Measurements from ENCODE around the gene SBK1. TPM values are rescaled to one million over a fixed set of nuclear protein-coding genes. Genes with fewer than 3 reads are reported as not detected.

The SBK1 gene
- total and polyA plus RNA-seq, 2 donors = 0.16 to 0.21 TPM

- H3K4me3 ChIP-seq (ENCODE audit: low read depth, low read length) = no peak overlapping the region
- no peak for DNase-seq (ENCODE audit: extremely low spot score)
- H3K36me3 ChIP-seq (ENCODE audit: insufficient read depth) = no peaks in the 10 kb centered on the region
- no peak overlapping the region for H3K27ac ChIP-seq (ENCODE audit: low read depth)
- 80% methylated on average over 10 of the region's 10 CpGs for WGBS
- H3K4me1 ChIP-seq (ENCODE audit: insufficient read depth) = peaks cover 2% of the 10 kb centered on the region
These were observed 2.1 kb upstream of the SBK1 start for GRCh38 chr16:28289939-28290858.

- Histone ChIP-seq H3K4me3 (ENCODE audit: low read depth, low read length) (no peak overlapping the region), H3K27ac (ENCODE audit: low read depth) (no peak overlapping the region), H3K36me3 (ENCODE audit: insufficient read depth) (no peaks in the 10 kb centered on the region), H3K4me1 (ENCODE audit: insufficient read depth) (peaks cover 2% of the 10 kb centered on the region)
- WGBS = 57% methylated on average over 11 of the region's 11 CpGs
- DNase-seq (ENCODE audit: extremely low spot score) = no peak
These were observed 1.5 kb upstream of the SBK1 start for GRCh38 chr16:28290859-28291254.

- Histone ChIP-seq H3K27ac (ENCODE audit: low read depth) (no peak overlapping the region), H3K36me3 (ENCODE audit: insufficient read depth) (no peaks in the 10 kb centered on the region), H3K4me1 (ENCODE audit: insufficient read depth) (peaks cover 2% of the 10 kb centered on the region), H3K4me3 (ENCODE audit: low read depth, low read length) (peak overlapping the region; percentile 48)
- under 1% methylated on average over 60 of the region's 60 CpGs for WGBS
- DNase-seq (ENCODE audit: extremely low spot score) = no peak
These were observed 641 bp downstream of the SBK1 start for GRCh38 chr16:28292731-28293600.

GRCh38 chr16:28293601-28293960 is 1.3 kb downstream of the SBK1 start:
- WGBS = 26% methylated on average over 10 of the region's 10 CpGs
- no peak overlapping the region for H3K27ac ChIP-seq (ENCODE audit: low read depth)
- H3K4me3 ChIP-seq (ENCODE audit: low read depth, low read length) = no peak overlapping the region
- peaks cover 2% of the 10 kb centered on the region for H3K4me1 ChIP-seq (ENCODE audit: insufficient read depth)
- DNase-seq (ENCODE audit: extremely low spot score) = no peak
- H3K36me3 ChIP-seq (ENCODE audit: insufficient read depth) = no peaks in the 10 kb centered on the region

- Histone ChIP-seq H3K36me3 (ENCODE audit: insufficient read depth) (no peaks in the 10 kb centered on the region), H3K4me1 (ENCODE audit: insufficient read depth) (peaks cover 2% of the 10 kb centered on the region), H3K27ac (ENCODE audit: low read depth) (no peak overlapping the region), H3K4me3 (ENCODE audit: low read depth, low read length) (no peak overlapping the region)
- WGBS = 78% methylated on average over 6 of the region's 6 CpGs
- DNase-seq (ENCODE audit: extremely low spot score) = no peak
These were observed 1.9 kb downstream of the SBK1 start for GRCh38 chr16:28294201-28294600.

- 65% methylated on average over 11 of the region's 11 CpGs for WGBS
- Histone ChIP-seq H3K4me3 (ENCODE audit: low read depth, low read length) (no peak overlapping the region), H3K4me1 (ENCODE audit: insufficient read depth) (peaks cover 2% of the 10 kb centered on the region), H3K36me3 (ENCODE audit: insufficient read depth) (no peaks in the 10 kb centered on the region), H3K27ac (ENCODE audit: low read depth) (no peak overlapping the region)
- no peak for DNase-seq (ENCODE audit: extremely low spot score)
These were observed 3.0 kb downstream of the SBK1 start for GRCh38 chr16:28295276-28295675.

GRCh38 chr16:28297308-28297707 is 5.0 kb downstream of the SBK1 start:
- Histone ChIP-seq H3K36me3 (ENCODE audit: insufficient read depth) (no peaks in the 10 kb centered on the region), H3K4me3 (ENCODE audit: low read depth, low read length) (no peak overlapping the region), H3K27ac (ENCODE audit: low read depth) (no peak overlapping the region), H3K4me1 (ENCODE audit: insufficient read depth) (peaks cover 2% of the 10 kb centered on the region)
- WGBS = 63% methylated on average over 2 of the region's 2 CpGs
- DNase-seq (ENCODE audit: extremely low spot score) = no peak

GRCh38 chr16:28297784-28298510 is 5.6 kb downstream of the SBK1 start:
- Histone ChIP-seq H3K27ac (ENCODE audit: low read depth) (no peak overlapping the region), H3K36me3 (ENCODE audit: insufficient read depth) (no peaks in the 10 kb centered on the region), H3K4me1 (ENCODE audit: insufficient read depth) (peaks cover 2% of the 10 kb centered on the region), H3K4me3 (ENCODE audit: low read depth, low read length) (no peak overlapping the region)
- WGBS = 52% methylated on average over 11 of the region's 11 CpGs
- no peak for DNase-seq (ENCODE audit: extremely low spot score)

GRCh38 chr16:28298511-28298878 is 6.2 kb downstream of the SBK1 start:
- Histone ChIP-seq H3K4me1 (ENCODE audit: insufficient read depth) (no peaks in the 10 kb centered on the region), H3K36me3 (ENCODE audit: insufficient read depth) (no peaks in the 10 kb centered on the region), H3K27ac (ENCODE audit: low read depth) (no peak overlapping the region), H3K4me3 (ENCODE audit: low read depth, low read length) (no peak overlapping the region)
- DNase-seq (ENCODE audit: extremely low spot score) = no peak
- WGBS = 64% methylated on average over 4 of the region's 4 CpGs

GRCh38 chr16:28300327-28300726 is 8.0 kb downstream of the SBK1 start:
- no peak overlapping the region for H3K4me3 ChIP-seq (ENCODE audit: low read depth, low read length)
- no peaks in the 10 kb centered on the region for H3K36me3 ChIP-seq (ENCODE audit: insufficient read depth)
- no peak for DNase-seq (ENCODE audit: extremely low spot score)
- 93% methylated on average over 5 of the region's 5 CpGs for WGBS
- no peak overlapping the region for H3K27ac ChIP-seq (ENCODE audit: low read depth)
- H3K4me1 ChIP-seq (ENCODE audit: insufficient read depth) = no peaks in the 10 kb centered on the region

GRCh38 chr16:28301154-28301553 is 8.8 kb downstream of the SBK1 start:
- H3K36me3 ChIP-seq (ENCODE audit: insufficient read depth) = no peaks in the 10 kb centered on the region
- no peaks in the 10 kb centered on the region for H3K4me1 ChIP-seq (ENCODE audit: insufficient read depth)
- no peak overlapping the region for H3K4me3 ChIP-seq (ENCODE audit: low read depth, low read length)
- 73% methylated on average over 6 of the region's 6 CpGs for WGBS
- DNase-seq (ENCODE audit: extremely low spot score) = no peak
- H3K27ac ChIP-seq (ENCODE audit: low read depth) = no peak overlapping the region

- Histone ChIP-seq H3K27ac (ENCODE audit: low read depth) (no peak overlapping the region), H3K36me3 (ENCODE audit: insufficient read depth) (no peaks in the 10 kb centered on the region), H3K4me1 (ENCODE audit: insufficient read depth) (no peaks in the 10 kb centered on the region), H3K4me3 (ENCODE audit: low read depth, low read length) (no peak overlapping the region)
- WGBS = 89% methylated on average over 2 of the region's 2 CpGs
- no peak for DNase-seq (ENCODE audit: extremely low spot score)
These were observed 9.3 kb downstream of the SBK1 start for GRCh38 chr16:28301620-28302019.

GRCh38 chr16:28303132-28303531 is 10.8 kb downstream of the SBK1 start:
- Histone ChIP-seq H3K36me3 (ENCODE audit: insufficient read depth) (no peaks in the 10 kb centered on the region), H3K4me3 (ENCODE audit: low read depth, low read length) (no peak overlapping the region), H3K27ac (ENCODE audit: low read depth) (no peak overlapping the region), H3K4me1 (ENCODE audit: insufficient read depth) (no peaks in the 10 kb centered on the region)
- no peak for DNase-seq (ENCODE audit: extremely low spot score)
